Measurements from ENCODE around the gene EPN2.

EPN2 gene

DNA sequence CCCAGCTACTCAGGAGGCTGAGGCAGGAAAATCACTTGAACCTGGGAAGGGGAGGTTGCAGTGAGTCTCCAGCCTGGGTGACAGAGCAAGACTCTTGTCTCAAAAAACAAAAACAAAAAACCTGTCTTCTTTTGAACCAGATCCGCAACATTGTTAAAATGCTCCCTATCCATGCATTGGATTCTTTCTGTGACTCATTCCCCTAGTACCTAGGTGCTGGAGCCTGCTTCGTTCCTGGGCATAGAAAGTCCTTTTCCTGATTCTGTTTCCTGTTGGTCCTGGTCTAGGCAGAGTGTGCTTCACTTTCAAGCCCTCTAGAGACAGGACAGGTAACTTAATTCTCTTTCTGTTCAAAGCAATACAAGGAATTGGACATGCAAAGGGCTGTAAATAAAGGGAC is 5.2 kb downstream of the EPN2 start:
- no peak for DNase-seq

DNA sequence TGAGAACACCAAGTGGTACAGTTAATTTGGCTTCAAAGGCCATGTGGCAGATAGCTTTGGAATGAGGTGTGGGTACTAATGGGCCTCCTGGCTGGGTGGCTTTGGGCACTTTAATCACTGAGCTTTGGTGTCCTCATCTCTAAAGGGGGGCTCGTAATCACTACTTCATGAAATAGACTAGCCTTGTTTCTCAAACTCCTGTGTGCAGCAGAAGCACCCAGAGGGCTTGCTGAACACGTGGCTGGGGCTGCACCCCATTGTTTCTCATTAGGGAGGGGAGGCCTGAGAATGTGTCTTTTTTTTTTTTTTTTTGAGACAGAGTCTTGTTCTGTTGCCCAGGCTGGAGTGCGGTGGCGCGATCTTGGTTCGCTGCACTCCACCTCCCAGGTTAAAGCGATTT is 5.8 kb downstream of the EPN2 start:
- no peak for DNase-seq

DNA sequence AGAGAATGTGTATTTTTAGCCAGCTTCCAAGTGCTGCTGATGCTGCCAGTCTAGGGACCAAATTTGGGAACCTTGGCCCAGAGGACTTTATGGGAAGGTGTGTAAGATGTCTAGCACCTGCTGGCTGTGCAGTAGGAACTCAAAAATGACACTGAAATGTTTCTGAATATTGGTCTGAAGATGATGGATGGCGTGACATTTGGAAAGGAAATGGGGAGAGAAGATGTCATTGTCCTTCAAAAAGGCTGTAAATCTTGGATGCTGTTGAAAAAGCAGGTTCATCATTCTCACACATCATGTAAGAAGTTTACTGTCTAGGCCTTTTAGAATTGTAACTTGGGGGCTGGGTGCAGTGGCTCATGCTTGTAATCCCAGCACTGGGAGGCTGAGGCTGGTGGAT is 6.7 kb downstream of the EPN2 start:
- DNase-seq, result no peak

DNA sequence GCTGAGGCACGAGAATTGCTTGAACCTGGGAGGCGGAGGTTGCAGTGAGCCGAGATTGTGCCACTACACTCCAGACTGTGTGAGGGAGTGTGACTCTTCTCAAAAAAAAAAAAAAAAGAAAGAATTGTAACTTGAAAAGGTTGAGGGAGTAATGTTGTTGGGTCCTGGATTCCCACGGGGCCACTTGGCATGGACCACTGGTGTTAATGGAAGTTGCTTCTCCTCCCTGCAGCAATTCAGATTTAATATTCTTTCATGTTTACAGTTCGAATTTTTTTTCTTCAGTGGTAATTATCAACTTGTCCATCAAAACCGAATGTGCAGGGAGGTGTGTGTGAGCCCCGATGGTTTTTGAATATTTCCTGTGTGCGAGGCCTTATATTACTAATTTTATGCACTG is 7.2 kb downstream of the EPN2 start:
- DNase-seq, result no peak

DNA sequence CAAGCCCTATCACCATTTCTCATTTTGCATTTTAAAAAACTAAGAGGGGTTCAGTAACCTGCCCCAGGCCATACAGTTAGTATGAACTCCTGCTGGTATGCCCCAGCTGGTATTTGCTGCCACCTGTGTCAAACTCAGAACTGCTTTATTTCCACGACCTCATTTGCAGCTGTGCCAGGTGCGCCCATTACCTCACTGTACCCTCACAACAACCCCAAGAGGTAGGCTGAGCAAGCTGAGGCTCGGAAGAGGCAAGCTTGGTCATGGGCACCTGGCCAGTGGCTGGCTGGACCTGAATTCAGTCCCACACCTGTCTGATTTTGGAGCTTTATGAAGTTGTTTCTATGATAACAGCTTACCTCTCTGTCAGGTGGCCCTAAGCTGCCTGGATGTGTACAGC is 7.6 kb downstream of the EPN2 start:
- DNase-seq, result peak; percentile 60

DNA sequence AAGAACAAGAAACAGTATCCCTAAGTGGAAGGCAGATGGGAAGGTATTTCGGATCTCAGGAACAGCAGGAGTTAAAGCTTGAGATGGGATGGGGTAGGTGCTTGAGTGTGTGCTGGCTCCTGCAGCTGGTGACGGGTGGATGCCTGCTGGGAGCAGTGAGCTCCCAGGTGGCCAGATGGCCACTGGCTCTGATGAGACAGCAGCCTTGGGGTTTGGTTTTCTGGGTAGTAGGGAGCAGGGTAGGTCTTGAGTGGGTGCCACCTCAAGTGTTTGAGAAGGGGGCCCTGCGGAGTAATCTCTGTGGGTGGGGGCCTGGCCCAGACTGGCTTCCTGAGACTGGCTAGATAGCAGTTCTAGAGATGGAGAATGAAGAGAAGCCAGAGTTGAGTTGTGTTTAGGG is 10.3 kb downstream of the EPN2 start:
- DNase-seq, result peak; percentile 16

DNA sequence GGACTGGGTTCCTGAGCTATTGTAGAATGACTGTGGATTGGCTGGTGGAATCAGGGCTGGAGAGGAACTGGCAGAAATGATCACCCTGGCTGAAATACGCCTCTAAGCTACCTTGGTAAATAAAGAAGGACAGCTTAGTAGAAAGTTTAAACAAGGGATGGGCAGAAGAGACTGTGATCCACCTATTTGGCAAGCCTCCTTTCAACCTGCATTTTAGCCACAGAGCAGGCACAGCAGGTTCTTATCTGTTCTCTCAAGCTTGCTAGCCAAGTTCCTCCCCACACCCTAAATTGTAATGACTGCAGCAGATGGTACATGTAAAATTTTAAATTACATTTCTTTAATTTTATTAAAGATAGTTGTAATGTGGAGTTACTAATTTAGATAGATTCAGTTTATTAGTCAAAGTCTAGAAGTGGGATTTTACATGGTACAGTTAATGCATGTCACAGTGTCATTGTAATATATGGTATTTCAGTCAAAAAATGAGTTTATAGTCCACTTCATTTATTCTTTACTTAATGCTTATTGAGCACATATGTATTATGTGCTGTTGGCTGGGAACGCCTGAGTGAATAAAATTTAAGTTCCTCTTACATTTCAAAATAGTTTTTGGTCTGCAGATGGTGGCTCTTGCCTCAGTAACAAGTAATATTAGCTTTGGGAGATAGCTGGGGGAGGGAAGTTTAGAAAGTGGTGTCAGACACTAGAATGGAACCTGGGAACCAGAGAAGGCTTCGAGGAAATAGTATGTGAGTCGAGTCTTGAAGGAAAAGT is 11.2 kb downstream of the EPN2 start:
- no peak for DNase-seq

DNA sequence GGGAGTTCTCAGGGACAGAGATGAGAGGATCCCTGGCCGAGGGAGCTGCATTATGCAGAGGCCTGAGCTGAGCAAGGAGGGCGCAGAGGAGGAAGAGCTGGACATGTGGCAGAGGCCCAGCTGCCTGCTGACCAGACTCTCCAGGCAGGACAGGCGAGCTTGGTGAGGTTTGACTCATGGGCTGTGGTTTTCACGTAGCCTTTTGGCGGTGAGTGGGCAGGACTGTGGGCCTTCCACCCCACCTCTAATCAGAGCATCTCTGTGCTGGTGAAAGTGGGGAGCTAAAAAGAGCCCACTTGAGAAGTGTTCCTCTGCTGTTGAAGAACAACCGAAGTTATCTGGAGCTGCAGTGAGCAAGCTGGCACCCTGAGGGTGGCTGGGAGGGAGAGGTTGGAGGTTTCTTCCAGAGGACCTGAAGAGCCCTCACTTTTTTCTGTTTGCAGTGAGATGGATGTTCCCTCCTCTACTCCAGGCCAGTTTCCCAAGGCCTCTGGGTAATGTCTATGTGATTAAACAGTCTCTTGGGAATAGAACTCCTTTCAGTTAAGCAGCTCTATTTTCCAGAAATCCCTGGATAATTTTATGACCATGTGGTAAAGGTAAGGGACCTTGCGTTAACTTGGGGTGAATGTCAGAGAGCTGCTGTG is 11.9 kb downstream of the EPN2 start:
- no peak for DNase-seq

DNA sequence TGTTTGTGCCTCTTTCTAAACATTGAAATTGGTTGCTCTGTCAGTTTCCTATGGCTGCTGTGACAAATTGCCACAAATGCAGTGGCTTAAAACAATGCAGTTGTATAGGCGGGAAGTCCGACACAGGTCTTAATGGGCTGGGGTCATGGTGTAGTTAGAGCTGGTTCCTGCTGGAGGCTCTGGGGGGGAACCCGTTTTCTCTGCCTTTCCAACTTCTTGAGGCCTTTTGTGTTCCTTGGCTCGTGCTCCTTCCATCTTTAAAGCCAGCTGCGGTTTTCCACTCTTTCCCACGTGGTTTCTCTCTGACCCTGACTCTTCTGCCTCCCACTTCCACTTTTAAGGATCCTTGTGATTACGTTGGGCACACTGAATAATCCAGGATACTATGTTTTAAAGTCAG is 12.5 kb downstream of the EPN2 start:
- no peak for DNase-seq

DNA sequence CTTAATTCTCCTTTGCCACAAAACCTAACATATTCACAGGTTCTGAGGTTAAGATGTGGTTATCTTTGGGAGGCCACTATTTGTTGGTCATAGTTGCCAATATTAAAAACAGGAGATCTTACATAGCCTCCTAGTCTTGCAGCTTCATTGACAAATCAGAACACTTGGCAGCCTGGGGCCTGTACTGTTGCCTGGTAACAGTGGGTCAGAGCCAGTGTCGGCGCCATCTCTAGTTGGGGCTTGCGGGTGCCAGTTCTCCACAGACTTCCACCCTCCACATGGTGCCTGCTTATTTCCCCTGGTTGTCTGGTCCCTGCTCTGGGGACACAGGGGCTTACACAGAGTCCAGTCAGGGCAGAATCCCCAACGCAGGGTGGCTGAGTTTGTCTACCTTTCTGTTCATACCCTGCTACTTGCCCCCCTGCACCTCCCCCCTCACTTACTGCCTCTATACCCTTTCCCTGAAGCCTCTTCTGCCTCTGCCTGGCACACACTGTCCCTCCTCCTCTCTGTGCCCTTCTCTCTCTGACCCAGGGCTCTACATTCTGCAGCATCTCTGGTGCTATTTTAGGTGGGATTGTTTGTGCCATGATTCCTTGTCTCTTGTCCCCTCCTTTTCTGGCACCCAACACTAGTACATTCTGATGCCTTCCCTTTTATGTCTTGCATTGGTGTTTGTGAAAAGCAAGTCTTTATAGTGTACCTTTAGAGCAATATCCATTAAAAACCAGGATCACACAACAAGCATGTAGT is 13.4 kb downstream of the EPN2 start:
- no peak for DNase-seq

DNA sequence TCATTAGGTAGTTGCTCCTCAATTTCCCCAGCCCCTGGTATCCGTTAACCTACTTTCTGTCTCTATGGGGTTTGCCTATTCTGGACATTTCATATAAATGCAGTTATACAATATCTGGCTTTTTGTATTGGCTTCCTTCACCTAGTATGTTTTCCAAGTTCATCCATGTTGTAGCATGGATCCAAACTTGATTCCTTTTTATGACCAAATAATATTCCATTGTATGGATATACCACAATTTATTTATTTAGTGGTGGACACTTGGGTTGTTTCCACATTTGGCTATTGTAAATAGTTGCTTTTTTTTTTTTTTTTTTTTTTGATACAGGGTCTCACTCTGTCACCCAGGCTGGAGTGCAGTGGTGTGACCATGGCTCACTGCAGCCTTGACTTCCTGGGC is 15.9 kb downstream of the EPN2 start:
- no peak for DNase-seq

DNA sequence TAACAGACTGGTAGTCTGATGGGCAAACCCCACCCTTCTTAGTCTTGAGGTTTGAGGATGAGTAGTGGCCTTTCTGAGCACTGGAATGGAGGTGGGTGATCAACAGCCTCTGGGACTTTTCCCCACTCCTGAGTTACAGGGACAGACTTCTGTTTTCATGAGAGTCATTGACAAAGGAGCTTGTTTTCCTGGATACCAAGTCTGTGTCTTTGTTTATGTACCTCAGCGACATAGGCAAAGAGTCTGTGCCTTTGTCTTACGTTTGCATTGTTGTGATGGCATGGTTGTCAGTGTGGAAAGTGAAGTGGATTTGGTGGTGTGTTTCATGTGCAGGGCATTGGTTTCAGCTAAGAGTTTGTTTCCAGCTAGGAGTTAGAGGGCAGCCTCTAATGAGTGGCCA is 17.5 kb downstream of the EPN2 start:
- DNase-seq, result no peak

DNA sequence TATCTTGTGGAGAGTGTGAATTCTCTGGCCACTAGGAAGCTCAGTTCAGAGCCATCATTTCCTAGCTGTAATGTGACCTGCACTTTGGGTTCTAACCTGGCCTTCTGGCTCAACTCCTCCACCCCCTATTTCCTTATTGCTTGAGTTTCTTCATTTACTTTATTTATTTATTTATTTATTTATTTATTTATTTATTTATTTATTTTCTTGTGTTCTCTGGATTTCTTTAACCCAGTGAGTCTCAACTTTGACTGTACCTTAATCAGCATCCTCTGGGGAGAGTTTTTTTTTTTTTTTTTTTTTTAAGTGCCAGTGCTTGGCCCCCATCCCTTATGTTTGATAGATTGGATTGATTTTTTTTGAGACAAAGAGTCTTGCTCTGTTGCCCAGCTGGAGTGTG is 18.1 kb downstream of the EPN2 start:
- DNase-seq, result no peak

DNA sequence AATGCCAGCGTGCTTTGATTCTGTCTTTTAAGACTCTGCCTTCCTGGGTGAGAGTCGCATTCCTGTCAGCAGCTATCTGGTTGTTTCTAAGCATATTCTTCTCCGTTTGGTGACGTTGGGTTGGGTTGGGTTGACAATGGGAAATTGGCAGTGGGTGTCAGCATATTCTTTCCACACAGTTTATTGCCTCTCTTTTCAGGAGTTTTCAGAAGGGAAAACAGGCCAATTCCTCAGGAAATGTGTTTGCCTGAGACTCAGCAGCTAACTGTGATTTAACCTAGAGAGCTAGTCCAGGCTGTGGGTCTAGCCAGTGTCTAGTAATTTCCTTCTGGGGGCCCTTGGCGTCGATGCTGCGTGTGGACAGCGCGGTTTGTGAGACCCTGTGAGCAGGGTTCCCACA is 21.2 kb downstream of the EPN2 start:
- DNase-seq, result no peak

DNA sequence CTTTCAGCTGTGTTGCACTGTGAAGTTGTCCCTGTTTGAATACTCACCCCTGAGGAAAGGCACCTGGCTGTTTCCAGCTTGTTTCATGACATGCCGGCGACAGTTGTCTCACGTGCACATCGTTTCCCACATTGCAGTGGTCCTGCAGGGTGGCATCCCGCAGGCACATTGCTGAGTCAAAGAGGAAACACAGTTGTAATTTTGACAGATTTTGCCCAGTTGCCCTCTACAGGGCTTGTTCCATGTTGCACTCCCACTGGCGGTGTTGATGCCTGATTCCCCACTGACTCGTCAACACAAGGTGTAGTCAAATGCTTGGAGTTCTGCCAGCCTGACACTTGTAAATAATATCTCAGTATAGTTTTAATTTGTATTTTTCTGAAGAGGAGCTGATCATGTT is 23.8 kb downstream of the EPN2 start:
- DNase-seq, result peak; percentile 56

DNA sequence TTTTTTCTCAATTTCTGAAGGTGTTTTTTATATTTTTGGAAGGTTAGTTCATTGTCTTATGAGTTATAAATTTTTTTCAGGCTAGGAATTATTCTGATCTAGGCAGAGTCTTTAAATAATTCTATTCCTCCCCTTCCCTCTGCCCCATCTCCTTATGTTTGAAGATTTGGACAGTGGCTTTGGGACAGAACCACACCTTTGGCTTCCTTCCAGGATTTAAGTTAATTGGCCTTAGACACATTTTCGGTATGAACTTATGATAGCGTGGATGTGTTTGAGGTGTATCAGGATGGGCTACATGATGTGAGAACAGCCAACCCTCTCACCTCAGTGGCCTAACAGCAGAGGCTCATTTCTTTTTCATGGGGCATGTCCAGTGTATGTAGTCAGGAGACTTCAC is 24.3 kb downstream of the EPN2 start:
- no peak for DNase-seq

DNA sequence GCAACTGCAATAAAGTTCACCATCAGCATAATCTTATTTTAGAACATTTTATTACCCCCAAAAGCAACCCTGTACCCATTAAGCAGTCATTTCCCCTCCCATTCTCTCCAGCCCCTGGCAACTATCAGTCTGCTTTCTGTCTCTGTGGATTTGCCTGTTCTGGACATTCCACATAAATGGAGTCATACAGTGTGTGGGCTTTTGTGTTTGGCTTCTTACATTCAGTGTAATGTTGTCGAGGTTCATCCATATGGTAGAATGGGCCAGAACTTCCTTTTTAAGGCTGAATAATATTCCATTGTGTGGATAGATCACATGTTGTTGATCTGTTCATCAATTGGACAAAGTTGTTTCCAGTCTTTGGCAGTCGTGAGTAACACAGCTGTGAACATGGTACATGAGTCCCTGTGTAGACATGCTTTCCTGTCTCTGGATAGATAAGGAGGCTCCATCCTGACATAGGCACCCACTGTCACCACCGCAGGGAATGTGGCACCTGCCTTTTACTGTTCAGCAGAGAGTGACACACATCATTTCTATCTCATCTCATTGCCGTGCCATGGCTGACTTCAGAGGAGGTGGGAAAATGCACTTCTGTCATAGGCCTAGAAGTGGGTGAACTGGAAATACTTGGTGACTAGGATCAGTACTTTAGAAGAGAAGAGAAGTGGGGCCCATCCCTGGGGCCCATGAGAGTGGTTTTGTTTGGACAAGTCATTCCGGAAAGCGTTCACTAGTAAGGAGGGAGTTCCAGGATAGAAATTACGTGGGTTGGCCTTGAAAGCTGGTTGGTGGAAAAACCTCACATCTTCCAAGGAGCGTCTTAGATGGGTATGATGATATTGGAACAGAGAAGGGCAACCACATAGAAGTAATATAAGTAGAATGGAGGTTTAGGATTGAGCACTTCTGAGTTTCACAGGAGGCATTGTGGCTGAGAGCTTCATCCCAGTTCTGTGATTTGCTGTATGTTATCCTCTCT is 25.8 kb downstream of the EPN2 start:
- DNase-seq, result no peak

DNA sequence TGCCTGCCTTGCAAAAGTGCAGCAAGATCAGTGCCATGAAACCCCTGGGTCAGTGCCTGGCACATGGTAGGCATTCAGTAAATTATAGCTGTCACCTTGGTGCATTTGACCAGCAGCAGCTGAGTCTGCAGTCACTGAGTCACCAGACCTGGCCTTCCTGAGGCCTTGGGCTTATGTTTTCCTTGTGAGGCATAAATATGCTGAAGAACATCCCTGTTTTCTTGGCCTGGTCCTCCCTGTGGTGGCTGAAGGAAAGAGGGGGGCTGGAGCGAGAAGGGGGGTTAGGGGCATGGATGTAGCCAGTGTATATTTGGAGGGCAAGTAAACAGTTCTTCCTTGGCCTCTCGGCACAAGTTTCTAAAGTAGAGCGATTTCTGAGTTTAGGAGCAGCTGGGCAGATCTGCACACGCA is 26.5 kb downstream of the EPN2 start:
- DNase-seq, result no peak

DNA sequence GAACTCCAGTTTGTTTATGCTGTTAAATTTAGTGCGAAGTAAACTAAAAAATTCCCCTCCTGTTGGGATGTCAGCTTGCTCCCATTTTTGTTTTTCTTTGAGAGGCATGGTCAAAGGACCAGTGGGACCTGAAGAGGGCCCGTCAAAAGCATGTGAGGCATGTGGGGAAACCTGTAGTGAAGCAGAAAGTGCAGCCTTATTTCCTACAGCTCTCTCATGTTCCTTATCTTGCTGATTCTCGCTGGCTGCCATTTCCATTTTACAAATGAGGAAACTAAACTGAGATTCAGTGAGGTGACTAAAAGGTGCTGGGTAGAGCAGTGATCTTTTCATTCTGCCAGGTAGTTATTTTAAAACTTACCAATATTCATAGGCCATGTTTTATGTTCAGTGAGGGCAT is 27.1 kb downstream of the EPN2 start:
- no peak for DNase-seq

DNA sequence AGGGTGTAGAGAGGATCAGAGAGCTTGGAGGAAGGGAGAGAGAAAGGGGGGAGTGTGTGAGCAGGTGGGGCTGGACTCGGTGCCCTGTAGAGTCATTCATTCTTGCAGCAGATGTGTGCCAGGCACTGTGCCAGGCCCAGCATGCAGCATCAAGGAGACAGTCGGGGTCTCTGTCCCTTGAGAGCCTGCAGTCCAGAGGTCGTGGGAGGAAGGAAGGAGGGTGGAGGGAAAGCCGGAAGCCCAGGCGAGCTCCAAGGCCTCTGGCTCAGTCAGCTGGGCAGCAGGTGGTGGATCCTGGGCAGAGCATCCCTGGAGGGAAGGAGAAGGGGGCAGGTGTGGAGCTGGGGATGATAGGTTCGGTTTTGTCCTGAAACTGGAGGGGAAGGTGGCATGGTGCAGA is 27.5 kb downstream of the EPN2 start:
- DNase-seq, result peak; percentile 57

DNA sequence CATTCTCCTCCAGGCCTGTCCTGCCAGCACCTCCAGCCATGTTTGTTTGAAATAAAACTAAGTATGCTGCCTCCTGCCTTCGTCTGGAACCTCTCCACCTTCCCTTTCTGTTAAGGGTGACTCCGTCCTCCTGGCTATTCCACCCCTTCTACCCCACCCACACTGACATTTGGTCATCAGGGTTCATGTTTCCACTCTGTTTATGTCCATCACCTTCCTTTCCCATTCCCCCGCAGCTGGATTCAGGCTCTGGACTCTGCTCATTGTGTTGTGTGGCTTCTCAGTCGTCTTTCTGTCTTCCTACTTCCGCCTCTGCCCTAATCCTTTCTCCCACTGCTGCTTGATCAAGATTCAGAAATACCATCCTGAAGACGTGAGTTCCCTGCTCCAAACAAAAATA is 28.6 kb downstream of the EPN2 start:
- no peak for DNase-seq

DNA sequence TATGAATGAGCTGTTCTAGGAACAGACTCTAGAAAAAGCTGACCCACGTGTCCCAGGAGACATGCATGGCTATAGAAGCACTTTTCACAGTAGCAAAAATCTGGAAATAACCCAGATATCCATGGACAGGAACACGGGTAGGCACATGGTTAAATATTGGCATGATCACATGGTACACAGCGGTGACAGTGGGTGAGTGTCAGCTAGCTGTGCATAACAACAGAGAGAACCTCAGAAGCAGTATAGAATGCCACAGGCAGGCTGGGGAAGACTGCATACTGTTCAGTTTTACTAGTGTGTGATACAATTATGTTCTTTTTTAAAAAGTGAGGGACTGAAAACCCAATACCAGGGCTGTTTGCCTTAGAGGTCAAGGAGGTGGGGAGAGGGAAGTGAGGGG is 31.4 kb downstream of the EPN2 start:
- no peak for DNase-seq

DNA sequence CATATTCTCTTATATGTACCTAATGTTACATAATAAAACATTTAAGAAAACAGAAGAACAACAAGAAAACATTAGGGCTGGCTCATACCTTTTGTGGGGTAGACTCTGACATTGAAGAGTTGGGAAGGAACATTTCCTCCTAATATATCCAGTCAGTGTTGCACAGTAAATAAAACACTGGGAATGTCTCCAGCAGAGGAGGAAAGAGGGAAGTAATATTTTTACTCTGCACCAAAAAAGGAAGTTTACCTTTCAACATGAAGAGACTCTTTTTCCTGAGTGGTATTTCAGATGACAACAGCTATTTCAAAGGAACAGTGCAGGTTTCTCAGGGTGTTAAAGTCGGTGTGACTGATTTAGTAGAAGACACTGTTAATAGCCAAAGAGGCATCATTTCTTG is 31.9 kb downstream of the EPN2 start:
- no peak for DNase-seq
